HCT116 (cell line): ENCODE results near the gene PDE10A. TPM values are rescaled to one million over a fixed set of nuclear protein-coding genes. Genes with fewer than 3 reads are reported as not detected.

Experiments used
- ATAC-seq: fragments of 200-7000 bp; cut with Tn5 transposase; 2 replicates; pipeline ENCODE4 v1.9.1; 2020; ENCODE audit warnings: mild to moderate bottlenecking, moderate library complexity
- BruUV-seq: library from RNA; stranded (reverse); fragments of 400-500 nt; replicated peaks from 2 replicates; lab custom pipeline; 2021; lab: Mats Ljungman, UMichigan
- CTCF ChIA-PET: fragments of 300-600 bp; sonication (Branson Sonifier 250); formaldehyde crosslinking; loops from one replicate; lab custom pipeline; 2021; ENCODE audit warnings: antibody characterized with exemption; lab: Charles Lee
- POLR2A ChIA-PET: fragments of 300-600, 350-600 bp; sonication (Branson Sonifier 250); formaldehyde crosslinking; loops from one replicate; lab custom pipeline; 2021; ENCODE audit warnings: antibody characterized with exemption; lab: Charles Lee
- RAD21 ChIA-PET, 2 experiments: fragments of 300-600 bp; sonication (Branson Sonifier 250); formaldehyde crosslinking; loops; one replicate each; lab custom pipeline; 2023; ENCODE audit warnings: low total read pairs in 2 of 2; ENCODE audit not compliant: uncharacterized antibody in 2 of 2, unreplicated experiment in 2 of 2, low non-redundant PET in 1 of 2; lab: Charles Lee
- DNase-seq: peaks from one replicate; pipeline ENCODE4 v3.0.0-alpha.2; 2010; ENCODE audit warnings: low read depth, low spot score
- H2AFZ ChIP-seq: fragments of 200-600 bp; shearing (Covaris generic), sonication (generic); 2 replicates; pipeline ENCODE4 v1.6.1; 2017; ENCODE audit warnings: low read depth, mixed run types, mixed read lengths, antibody characterized with exemption, low read length; ENCODE audit not compliant: poor library complexity, severe bottlenecking
- H3K27ac ChIP-seq: 2 replicates; pipeline ENCODE4 v1.5.1; 2012; ENCODE audit warnings: low read depth, low read length
- H3K27me3 ChIP-seq: fragments of 200-600 bp; sonication (generic); 2 replicates; pipeline ENCODE4 v1.6.1; 2016; ENCODE audit warnings: mixed run types, low read length, mixed read lengths; ENCODE audit not compliant: insufficient read depth
- H3K36me3 ChIP-seq, 2 experiments: fragments of 200-500 bp in 1 of 2; fragments of 200-600 bp in 1 of 2; sonication (Bioruptor generic) in 1 of 2; sonication (generic) in 1 of 2; 2 replicates each; pipeline versions ENCODE4 v1.5.1 to v1.6.1; 2014 to 2016; ENCODE audit warnings: low read length in 2 of 2, inconsistent platforms in 1 of 2, mixed read lengths in 1 of 2, mixed run types in 1 of 2; ENCODE audit not compliant: insufficient read depth in 2 of 2, control insufficient read depth in 1 of 2
- H3K4me1 ChIP-seq, 2 experiments: fragments of 200-600 bp in 1 of 2; sonication (generic) in 1 of 2; 2 replicates each; pipeline versions ENCODE4 v1.5.1 to v1.6.1; 2012 to 2017; ENCODE audit warnings: low read length in 2 of 2, inconsistent platforms in 1 of 2, mild to moderate bottlenecking in 1 of 2, mixed read lengths in 1 of 2, mixed run types in 1 of 2, moderate library complexity in 1 of 2; ENCODE audit not compliant: insufficient read depth in 2 of 2, control insufficient read depth in 1 of 2
- H3K4me2 ChIP-seq: fragments of 200-600 bp; sonication (generic); 2 replicates; pipeline ENCODE4 v1.6.1; 2017; ENCODE audit warnings: mixed run types, low read length, mixed read lengths
- H3K4me3 ChIP-seq, 2 experiments: fragments of 200-600 bp in 1 of 2; sonication (generic) in 1 of 2; replicated peaks in 1 of 2; 2 replicates each; pipeline ENCODE4 v1.5.1; 2011 to 2016; ENCODE audit warnings: low read length in 2 of 2, control low read depth in 1 of 2, low read depth in 1 of 2, mild to moderate bottlenecking in 1 of 2, mixed read lengths in 1 of 2, mixed run types in 1 of 2
- H3K79me2 ChIP-seq: fragments of 200-600 bp; sonication (generic); 2 replicates; pipeline ENCODE4 v1.6.1; 2017; ENCODE audit warnings: mild to moderate bottlenecking, mixed run types, low read length, moderate library complexity, mixed read lengths; ENCODE audit not compliant: insufficient read depth
- H3K9ac ChIP-seq: fragments of 200-600 bp; sonication (generic); 2 replicates; pipeline ENCODE4 v1.6.1; 2016; ENCODE audit warnings: low read length, mixed read lengths
- H3K9me2 ChIP-seq: fragments of 200-600 bp; sonication (generic), shearing (Covaris generic); 2 replicates; pipeline ENCODE4 v1.6.1; 2017; ENCODE audit warnings: mixed run types, mild to moderate bottlenecking, moderate library complexity; ENCODE audit not compliant: insufficient read depth
- H3K9me3 ChIP-seq, 2 experiments: fragments of 200-500 bp in 1 of 2; fragments of 200-600 bp in 1 of 2; sonication (Bioruptor generic) in 1 of 2; sonication (generic) in 1 of 2; 2 replicates each; pipeline ENCODE4 v1.6.1; 2014 to 2017; ENCODE audit warnings: low read length in 2 of 2, mixed read lengths in 2 of 2, inconsistent platforms in 1 of 2, low read depth in 1 of 2, mild to moderate bottlenecking in 1 of 2, mixed run types in 1 of 2, moderate library complexity in 1 of 2; ENCODE audit not compliant: control insufficient read depth in 1 of 2, insufficient read depth in 1 of 2
- H4K20me1 ChIP-seq: fragments of 200-600 bp; sonication (generic), shearing (Covaris generic); 2 replicates; pipeline ENCODE4 v1.6.1; 2017; ENCODE audit warnings: mixed run types, mild to moderate bottlenecking, moderate library complexity; ENCODE audit not compliant: insufficient read depth
- CBX3 ChIP-seq: IDR thresholded peaks from 2 replicates; pipeline ENCODE4 v1.6.1; 2012; ENCODE audit warnings: low read depth
- EGR1 ChIP-seq: IDR thresholded peaks from 2 replicates; pipeline ENCODE4 v1.6.1; 2012; ENCODE audit warnings: low read depth
- EZH2 ChIP-seq: fragments of 200-600 bp; sonication (generic); IDR thresholded peaks from 2 replicates; pipeline ENCODE4 v1.6.1; 2017; ENCODE audit warnings: antibody characterized with exemption, mixed run types
- EZH2phosphoT487 ChIP-seq: fragments of 200-600 bp; IDR thresholded peaks from 2 replicates; pipeline ENCODE4 v1.6.1; 2018; ENCODE audit warnings: antibody characterized with exemption, borderline replicate concordance
- FOSL1 ChIP-seq: IDR thresholded peaks from 2 replicates; pipeline ENCODE4 v1.6.1; 2012; ENCODE audit warnings: low read depth
- JUND ChIP-seq: IDR thresholded peaks from 2 replicates; pipeline ENCODE4 v1.6.1; 2012
- MAX ChIP-seq: IDR thresholded peaks from 2 replicates; pipeline ENCODE4 v1.6.1; 2012
- POLR2A ChIP-seq: IDR thresholded peaks from 2 replicates; pipeline ENCODE4 v1.7.0; 2011; ENCODE audit warnings: borderline replicate concordance; ENCODE audit not compliant: insufficient read depth, insufficient read length; ENCODE audit errors: extremely low read depth
- POLR2AphosphoS5 ChIP-seq: IDR thresholded peaks from 2 replicates; pipeline ENCODE4 v1.6.1; 2011; ENCODE audit warnings: mild to moderate bottlenecking, low read depth, low read length, moderate library complexity
- RAD21 ChIP-seq: IDR thresholded peaks from 2 replicates; pipeline ENCODE4 v1.6.1; 2012; ENCODE audit warnings: low read depth, mild to moderate bottlenecking
- SIN3A ChIP-seq: IDR thresholded peaks from 2 replicates; pipeline ENCODE4 v1.6.1; 2012; ENCODE audit warnings: low read depth
- SP1 ChIP-seq: IDR thresholded peaks from 2 replicates; pipeline ENCODE4 v1.6.1; 2012; ENCODE audit warnings: low read depth
- SRF ChIP-seq: IDR thresholded peaks from 2 replicates; pipeline ENCODE4 v1.6.1; 2012; ENCODE audit warnings: low read depth
- TCF7L2 ChIP-seq: IDR thresholded peaks from 2 replicates; pipeline ENCODE4 v1.7.0; 2011; ENCODE audit warnings: borderline replicate concordance, inconsistent platforms; ENCODE audit not compliant: insufficient read depth, insufficient read length; ENCODE audit errors: extremely low read depth
- YY1 ChIP-seq: IDR thresholded peaks from 2 replicates; pipeline ENCODE4 v1.6.1; 2011; ENCODE audit warnings: low read length, low read depth, moderate library complexity, mild to moderate bottlenecking; ENCODE audit not compliant: insufficient replicate concordance; ENCODE audit errors: extremely low read depth
- ZFX ChIP-seq: fragments of 450-650 bp; IDR thresholded peaks from 2 replicates; pipeline ENCODE4 v1.6.1; 2017
- ZNF274 ChIP-seq: fragments of 200-500 bp; sonication (Bioruptor generic); IDR thresholded peaks from 2 replicates; pipeline ENCODE4 v1.6.1; 2014; ENCODE audit warnings: mild to moderate bottlenecking, low read depth, low read length, inconsistent platforms
- intact Hi-C: fragments of 100-400 bp; cut with micrococcal nuclease; formaldehyde crosslinking; loops from 2 replicates; pipeline ENCODE4 v1.10.0; 2022
- total RNA-seq: library from RNA; stranded (reverse); gene quantifications from one replicate; pipeline ENCODE4 v1.2.1, GENCODE V29; 2021; ENCODE audit not compliant: unreplicated experiment
- TF ChIP-seq, protein P1 (sequence below), 3 experiments: fragments of 200-600 bp in 1 of 3; sonication (generic) in 1 of 3; IDR thresholded peaks in 2 of 3; conservative IDR thresholded peaks in 1 of 3; 2 replicates each; pipeline ENCODE4 v1.5.1; 2012 to 2017; ENCODE audit warnings: low read depth in 2 of 3, low read length in 2 of 3, antibody characterized with exemption in 1 of 3, borderline replicate concordance in 1 of 3, control low read depth in 1 of 3, mild to moderate bottlenecking in 1 of 3, mixed read lengths in 1 of 3, mixed run types in 1 of 3, moderate library complexity in 1 of 3; ENCODE audit not compliant: insufficient read depth in 1 of 3

The PDE10A gene
- total RNA-seq, 1 experiment from 2014 or later: 0.37 TPM

- RAD21 ChIA-PET: no interaction called here
- ATAC-seq (no peak), DNase-seq (no peak)
- no peaks in the 10 kb centered on the region for H3K9me2 ChIP-seq
- H3K9me3 ChIP-seq: no peaks in the 10 kb centered on the region
- TF ChIP-seq CBX3: no peak
- no peak for TF ChIP-seq POLR2AphosphoS5
- H3K9ac ChIP-seq: no peak overlapping the region
- no peaks in the 10 kb centered on the region for H3K4me1 ChIP-seq
- no TSS peak for BruUV-seq
- H3K27ac ChIP-seq: no peak overlapping the region
- no peak overlapping the region for H3K4me2 ChIP-seq
- CTCF ChIA-PET: no interaction called here
- POLR2A ChIA-PET: no interaction called here
- intact Hi-C loops: no loop called here
- H3K27me3 ChIP-seq: no peaks in the 10 kb centered on the region
- H3K4me3 ChIP-seq: no peak overlapping the region
- no peaks in the 10 kb centered on the region for H4K20me1 ChIP-seq
- no peaks in the 10 kb centered on the region for H3K36me3 ChIP-seq
- no peaks in the 10 kb centered on the region for H3K79me2 ChIP-seq
- no peak overlapping the region for H2AFZ ChIP-seq
Measured at GRCh38 chr6:165707067-165707853, 44.2 kb upstream of the PDE10A start.

- ChIA-PET POLR2A (no interaction called here), RAD21 (no interaction called here), CTCF (no interaction called here)
- no peak overlapping the region for H2AFZ ChIP-seq
- ATAC-seq (no peak), DNase-seq (no peak)
- no peaks in the 10 kb centered on the region for H3K36me3 ChIP-seq
- no peaks in the 10 kb centered on the region for H3K27me3 ChIP-seq
- no TSS peak for BruUV-seq
- TF ChIP-seq ZNF274 (no peak), EZH2phosphoT487 (no peak), EGR1 (no peak), TCF7L2 (no peak), POLR2A (no peak), POLR2AphosphoS5 (no peak), ZFX (no peak), FOSL1 (no peak), YY1 (no peak), JUND (no peak), EZH2 (no peak), RAD21 (no peak), SP1 (no peak), SIN3A (no peak), SRF (no peak), MAX (no peak)
- TF ChIP-seq, protein P1, sequence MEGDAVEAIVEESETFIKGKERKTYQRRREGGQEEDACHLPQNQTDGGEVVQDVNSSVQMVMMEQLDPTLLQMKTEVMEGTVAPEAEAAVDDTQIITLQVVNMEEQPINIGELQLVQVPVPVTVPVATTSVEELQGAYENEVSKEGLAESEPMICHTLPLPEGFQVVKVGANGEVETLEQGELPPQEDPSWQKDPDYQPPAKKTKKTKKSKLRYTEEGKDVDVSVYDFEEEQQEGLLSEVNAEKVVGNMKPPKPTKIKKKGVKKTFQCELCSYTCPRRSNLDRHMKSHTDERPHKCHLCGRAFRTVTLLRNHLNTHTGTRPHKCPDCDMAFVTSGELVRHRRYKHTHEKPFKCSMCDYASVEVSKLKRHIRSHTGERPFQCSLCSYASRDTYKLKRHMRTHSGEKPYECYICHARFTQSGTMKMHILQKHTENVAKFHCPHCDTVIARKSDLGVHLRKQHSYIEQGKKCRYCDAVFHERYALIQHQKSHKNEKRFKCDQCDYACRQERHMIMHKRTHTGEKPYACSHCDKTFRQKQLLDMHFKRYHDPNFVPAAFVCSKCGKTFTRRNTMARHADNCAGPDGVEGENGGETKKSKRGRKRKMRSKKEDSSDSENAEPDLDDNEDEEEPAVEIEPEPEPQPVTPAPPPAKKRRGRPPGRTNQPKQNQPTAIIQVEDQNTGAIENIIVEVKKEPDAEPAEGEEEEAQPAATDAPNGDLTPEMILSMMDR (IDR thresholded peaks at IDR 0.05 in 2 of 3, conservative IDR thresholded peaks at IDR 0.05 in 1 of 3; ENCODE audit: borderline replicate concordance in 1 of 3, insufficient read depth in 1 of 3, low read depth in 2 of 3, low read length in 2 of 3): no peak
- no peaks in the 10 kb centered on the region for H4K20me1 ChIP-seq
- H3K27ac ChIP-seq: no peak overlapping the region
- H3K9ac ChIP-seq: no peak overlapping the region
- H3K4me2 ChIP-seq: no peak overlapping the region
- no peaks in the 10 kb centered on the region for H3K9me2 ChIP-seq
- no peak overlapping the region for H3K4me3 ChIP-seq
- intact Hi-C loops: no loop called here
- H3K4me1 ChIP-seq: no peaks in the 10 kb centered on the region
- H3K79me2 ChIP-seq: no peaks in the 10 kb centered on the region
- H3K9me3 ChIP-seq: no peaks in the 10 kb centered on the region
Measured at GRCh38 chr6:165705941-165706340, 42.9 kb upstream of the PDE10A start.
